ENCODE results near the gene UNC80.

The UNC80 gene

GRCh38 chr2:210003359-210003758, 231.7 kb downstream of the UNC80 start:
- intact Hi-C loops (cut with DNase I) = no loop called here
- no peak for DNase-seq

GRCh38 chr2:210004881-210005280, 233.2 kb downstream of the UNC80 start:
- DNase-seq = peak in 1 of 10 donors; percentile 28
- intact Hi-C loops (cut with DNase I) = no loop called here

DNA sequence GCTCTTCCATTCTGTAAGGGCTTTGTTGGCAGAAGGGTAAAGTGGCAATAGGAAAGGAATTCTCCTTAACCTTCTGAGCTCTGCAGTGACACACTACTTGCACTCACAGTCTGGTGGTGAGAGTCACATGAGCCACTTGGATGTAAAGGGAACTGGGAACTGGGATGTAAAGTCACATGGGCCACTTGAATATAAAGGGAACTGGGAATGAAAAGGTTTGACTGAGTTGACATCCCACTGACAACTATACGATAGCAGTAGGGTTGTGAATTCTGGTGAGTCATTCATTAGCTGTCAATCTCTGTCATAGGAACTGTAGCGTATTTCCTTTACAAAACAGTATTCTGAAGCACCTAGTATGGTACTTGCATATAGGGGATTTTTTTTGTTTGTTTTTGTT, 236.3 kb downstream of the UNC80 start:
- intact Hi-C loops (cut with DNase I) = no loop called here
- DNase-seq = no peak

GRCh38 chr2:210009126-210009525, 237.5 kb downstream of the UNC80 start:
- intact Hi-C loops (cut with DNase I) = no loop called here
- DNase-seq = no peak

GRCh38 chr2:210009896-210010295, 238.3 kb downstream of the UNC80 start:
- intact Hi-C loops (cut with DNase I) = no loop called here
- no peak for DNase-seq

DNA sequence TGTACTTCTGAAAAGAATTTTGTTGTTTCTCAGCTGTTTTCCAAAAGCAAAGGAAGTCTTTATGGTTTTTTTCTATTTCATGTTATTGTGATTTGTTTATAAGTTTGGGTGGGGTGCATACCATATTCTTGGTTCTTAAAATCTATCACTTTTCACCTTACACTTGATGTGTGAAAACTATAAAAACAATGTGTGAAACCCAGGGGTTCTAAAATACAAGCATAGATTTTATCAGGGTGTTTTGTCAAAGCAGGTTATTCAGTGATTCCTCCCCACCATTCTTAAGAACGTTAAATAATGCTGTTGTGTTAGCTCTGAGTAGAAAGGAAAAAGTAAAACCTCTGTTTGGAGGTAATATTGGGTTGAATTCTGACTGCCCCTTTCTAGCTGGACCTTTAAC, 248.5 kb downstream of the UNC80 start:
- intact Hi-C loops (cut with DNase I) = no loop called here
- DNase-seq = no peak

DNA sequence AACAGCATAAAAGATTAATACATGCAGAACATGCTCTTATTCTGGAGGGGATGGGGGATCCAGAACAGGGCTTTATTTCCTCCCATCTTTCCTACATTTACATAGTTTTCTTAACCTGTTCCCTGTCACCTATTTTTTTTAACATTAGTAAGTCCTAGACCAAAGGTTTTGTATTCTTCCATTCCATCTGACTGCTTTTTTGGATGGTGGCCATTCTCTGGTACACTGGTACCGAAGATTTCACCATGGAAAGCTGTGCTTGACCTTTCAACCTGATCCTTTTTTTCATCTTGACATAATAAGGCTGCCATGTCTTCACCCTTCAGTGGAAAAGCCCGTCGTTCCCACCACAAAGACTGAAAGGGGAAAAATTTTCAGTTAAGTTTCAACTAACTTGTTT, 251.2 kb downstream of the UNC80 start:
- DNase-seq = no peak
- intact Hi-C loops (cut with DNase I) = no loop called here

DNA sequence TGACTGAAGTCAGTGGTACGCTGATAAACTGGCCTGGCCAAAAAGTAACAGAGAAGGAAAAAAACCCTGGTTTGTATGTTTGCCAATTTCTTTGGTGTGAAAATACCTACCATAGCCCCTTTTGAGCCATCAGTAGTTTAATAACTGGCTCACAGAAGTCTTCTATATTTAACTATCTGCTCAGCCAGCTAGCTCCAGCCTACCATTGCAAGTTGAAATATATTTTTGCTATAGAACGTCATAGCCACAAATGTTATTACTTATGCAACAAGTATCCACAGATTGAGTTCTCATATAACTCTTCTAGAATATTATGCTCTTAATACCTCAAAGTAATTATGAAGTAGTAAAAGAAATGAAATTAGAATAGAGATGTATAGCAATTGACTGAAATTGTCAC, 256.0 kb downstream of the UNC80 start:
- intact Hi-C loops (cut with DNase I) = no loop called here
- DNase-seq = no peak

DNA sequence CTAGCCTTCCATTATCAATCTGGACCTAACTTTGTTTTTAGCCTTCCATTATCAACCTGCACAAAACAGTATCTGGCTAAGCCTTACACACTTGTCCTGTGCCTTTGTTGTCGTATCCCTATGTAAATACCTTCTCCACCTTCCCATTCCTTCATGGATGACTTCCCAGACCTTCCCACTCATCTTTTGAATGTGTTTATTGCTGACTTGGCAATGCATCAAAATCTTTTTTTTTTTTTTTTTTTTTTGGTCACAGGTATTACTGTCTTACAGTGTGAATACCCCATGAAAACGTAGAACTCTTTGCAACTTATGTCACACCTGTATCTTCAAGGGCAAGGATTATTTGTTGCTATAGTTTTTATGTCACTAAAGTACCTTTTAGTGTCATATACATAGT, 256.5 kb downstream of the UNC80 start:
- intact Hi-C loops (cut with DNase I) = no loop called here
- no peak for DNase-seq

GRCh38 chr2:210034087-210034683, 262.6 kb downstream of the UNC80 start:
- DNase-seq = no peak
- intact Hi-C loops (cut with DNase I) = no loop called here

GRCh38 chr2:210035679-210036078, 264.0 kb downstream of the UNC80 start:
- intact Hi-C loops (cut with DNase I) = no loop called here
- no peak for DNase-seq

DNA sequence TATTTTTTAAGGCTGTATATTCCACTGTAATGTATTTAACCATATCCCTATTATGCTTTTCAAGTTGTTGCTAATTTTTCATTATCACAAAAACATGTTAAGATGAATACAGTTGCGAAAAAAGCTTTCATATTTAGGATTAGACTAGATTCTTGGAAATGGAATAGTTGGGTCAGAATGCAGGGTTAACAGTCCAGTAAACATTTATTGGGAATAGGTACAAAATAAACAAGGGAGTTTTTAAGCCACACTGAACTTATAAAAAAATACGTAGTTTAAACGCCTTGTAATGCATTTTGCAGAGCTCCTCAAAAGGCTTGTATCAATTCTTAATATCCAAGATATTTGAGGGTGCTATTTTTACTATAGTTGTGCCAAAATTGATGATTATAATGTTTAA, 266.4 kb downstream of the UNC80 start:
- intact Hi-C loops (cut with DNase I) = no loop called here
- DNase-seq = no peak

DNA sequence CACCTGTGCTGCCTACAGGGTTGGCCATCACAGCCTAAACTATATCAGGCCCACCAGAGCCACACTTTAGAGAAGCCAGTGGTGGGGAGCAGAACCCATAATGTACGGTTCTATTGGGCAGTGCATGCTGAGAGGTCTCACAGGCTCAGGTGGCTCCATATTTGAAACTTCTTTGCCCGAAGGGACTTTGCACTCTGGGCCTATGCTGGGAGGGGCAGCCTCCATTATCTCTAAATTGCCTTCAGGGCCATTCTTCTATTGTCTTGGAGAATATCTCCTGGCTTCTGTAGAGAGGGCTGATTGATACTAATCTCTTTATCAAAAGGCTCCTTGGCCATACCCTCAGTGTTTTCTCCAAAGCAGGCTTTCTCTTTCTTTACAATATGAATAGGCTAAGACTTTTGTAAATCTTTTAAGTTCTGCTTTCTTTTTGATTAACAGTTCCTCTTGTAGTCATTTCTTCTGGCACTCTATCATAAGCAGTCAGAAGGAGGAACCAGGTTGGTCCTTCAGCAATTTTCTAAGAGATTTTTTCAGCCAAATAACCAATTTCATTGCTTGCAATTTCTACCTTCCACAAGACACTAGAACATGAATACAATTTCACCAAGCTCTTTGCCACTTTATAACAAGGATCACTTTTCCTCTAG, 275.3 kb downstream of the UNC80 start:
- intact Hi-C loops (cut with DNase I) = no loop called here
- DNase-seq = no peak
